Endothelial cell of umbilical vein (primary cell): Measurements from ENCODE around the gene CLIC3. TPM values are rescaled to one million over a fixed set of nuclear protein-coding genes. Genes with fewer than 3 reads are reported as not detected.

Source experiments
- BruUV-seq: library from RNA; stranded (reverse); fragments of 400-500 nt; replicated peaks from 2 replicates; lab custom pipeline; 2021; lab: Mats Ljungman, UMichigan
- CTCF ChIA-PET: fragments of 300-600, 350-600 bp; sonication (Branson Sonifier 250); formaldehyde crosslinking; loops from one replicate; lab custom pipeline; 2021; ENCODE audit warnings: antibody characterized with exemption, inconsistent platforms; lab: Charles Lee
- POLR2A ChIA-PET: fragments of 300-600, 350-600 bp; sonication (Branson Sonifier 250); formaldehyde crosslinking; loops from one replicate; lab custom pipeline; 2021; ENCODE audit warnings: antibody characterized with exemption, inconsistent platforms; lab: Charles Lee
- DNase-seq: peaks from one replicate; pipeline ENCODE4 v3.0.0-alpha.2; 2011; ENCODE audit warnings: low read depth, low spot score
- FAIRE-seq: peaks from 2 replicates; lab custom pipeline; 2011; peaks lifted over from hg19 to GRCh38; lab: Jason Lieb, UNC
- H2AFZ ChIP-seq: 2 replicates; pipeline ENCODE4 v1.6.0; 2012; ENCODE audit warnings: low read depth, low read length, control low read depth, inconsistent platforms
- H3K27ac ChIP-seq: 2 replicates; pipeline ENCODE4 v1.5.1; 2011; ENCODE audit warnings: low read depth, mild to moderate bottlenecking, control low read depth, low read length, moderate library complexity; ENCODE audit not compliant: insufficient read depth
- H3K27me3 ChIP-seq, 2 experiments: 2 replicates each; pipeline versions ENCODE4 v1.6.0 to v1.6.1; 2011; ENCODE audit warnings: low read length in 2 of 2, mixed read lengths in 1 of 2; ENCODE audit not compliant: control insufficient read depth in 2 of 2, insufficient read depth in 2 of 2
- H3K36me3 ChIP-seq, 2 experiments: 2 replicates in 1 of 2; 3 replicates in 1 of 2; pipeline ENCODE4 v1.5.1; 2011; ENCODE audit warnings: low read length in 2 of 2, mild to moderate bottlenecking in 1 of 2, moderate library complexity in 1 of 2; ENCODE audit not compliant: control insufficient read depth in 2 of 2, insufficient read depth in 2 of 2; ENCODE audit errors: extremely low read depth in 1 of 2
- H3K4me1 ChIP-seq: 3 replicates; pipeline ENCODE4 v1.5.1; 2011; ENCODE audit warnings: mild to moderate bottlenecking, low read length; ENCODE audit not compliant: control insufficient read depth, insufficient read depth; ENCODE audit errors: extremely low read depth
- H3K4me2 ChIP-seq: 2 replicates; pipeline ENCODE4 v1.6.1; 2011; ENCODE audit warnings: low read length, control low read depth, mixed read lengths; ENCODE audit not compliant: insufficient read depth
- H3K4me3 ChIP-seq, 3 experiments: fragments of 200-600 bp in 1 of 3; sonication (generic), shearing (Covaris generic) in 1 of 3; replicated peaks in 1 of 3; 2 replicates each; pipeline ENCODE4 v1.5.1; 2011 to 2016; ENCODE audit warnings: control low read depth in 3 of 3, low read length in 3 of 3, mild to moderate bottlenecking in 2 of 3, inconsistent platforms in 1 of 3, low read depth in 1 of 3, moderate library complexity in 1 of 3; ENCODE audit not compliant: insufficient read depth in 1 of 3
- H3K79me2 ChIP-seq: 2 replicates; pipeline ENCODE4 v1.6.0; 2012; ENCODE audit warnings: low read length, inconsistent platforms; ENCODE audit not compliant: control insufficient read depth, insufficient read depth
- H3K9ac ChIP-seq: replicated peaks from 2 replicates; pipeline ENCODE3; 2011; ENCODE audit warnings: low read length, control low read depth; ENCODE audit not compliant: insufficient read depth; ENCODE audit errors: extremely low read depth
- H3K9me1 ChIP-seq: replicated peaks from 3 replicates; pipeline ENCODE4 v1.6.0; 2011; ENCODE audit warnings: mild to moderate bottlenecking, low read length; ENCODE audit not compliant: control insufficient read depth, insufficient read depth; ENCODE audit errors: extremely low read depth
- H3K9me3 ChIP-seq: replicated peaks from 2 replicates; pipeline ENCODE4 v1.5.1; 2012; ENCODE audit warnings: low read length, inconsistent platforms; ENCODE audit not compliant: control insufficient read depth, insufficient read depth
- H4K20me1 ChIP-seq: replicated peaks from 2 replicates; pipeline ENCODE3; 2011; ENCODE audit warnings: mild to moderate bottlenecking, low read length; ENCODE audit not compliant: control insufficient read depth, insufficient read depth; ENCODE audit errors: extremely low read depth
- CTCF ChIP-seq, 2 donors: IDR thresholded peaks; 1 replicate in 1 of 2; 2 replicates in 1 of 2; pipeline ENCODE4 v1.5.1; 2011; ENCODE audit warnings: low read length in 2 of 2, mild to moderate bottlenecking in 2 of 2, moderate library complexity in 2 of 2, control low read depth in 1 of 2, inconsistent platforms in 1 of 2, low read depth in 1 of 2; ENCODE audit not compliant: insufficient read depth in 1 of 2; ENCODE audit errors: extremely low read depth in 1 of 2
- EZH2 ChIP-seq: IDR thresholded peaks from 2 replicates; pipeline ENCODE4 v1.6.1; 2012; ENCODE audit warnings: borderline replicate concordance, low read depth, mild to moderate bottlenecking, moderate library complexity, low read length, inconsistent platforms; ENCODE audit not compliant: severe bottlenecking
- FOS ChIP-seq: IDR thresholded peaks from 2 replicates; pipeline ENCODE4 v1.6.1; 2011; ENCODE audit warnings: mild to moderate bottlenecking, low read length, moderate library complexity, borderline replicate concordance; ENCODE audit not compliant: insufficient read depth
- GATA2 ChIP-seq: IDR thresholded peaks from 2 replicates; pipeline ENCODE4 v1.7.0; 2011; ENCODE audit warnings: low read depth, mild to moderate bottlenecking, moderate library complexity, mixed read lengths, low read length; ENCODE audit not compliant: insufficient read length, insufficient read depth
- JUN ChIP-seq: IDR thresholded peaks from 2 replicates; pipeline ENCODE4 v1.6.1; 2011; ENCODE audit warnings: borderline replicate concordance, low read depth; ENCODE audit not compliant: insufficient read length, insufficient read depth
- MAX ChIP-seq: IDR thresholded peaks from 2 replicates; pipeline ENCODE4 v1.6.1; 2011; ENCODE audit not compliant: insufficient read depth, insufficient read length
- MYC ChIP-seq: IDR thresholded peaks from one replicate; pipeline ENCODE4 v1.6.1; 2011; ENCODE audit warnings: mild to moderate bottlenecking, low read depth, low read length
- POLR2A ChIP-seq: IDR thresholded peaks from 2 replicates; pipeline ENCODE4 v1.6.1; 2012; ENCODE audit warnings: low read depth, mild to moderate bottlenecking, control low read depth, low read length
- POLR2AphosphoS5 ChIP-seq: IDR thresholded peaks from 2 replicates; pipeline ENCODE4 v1.6.1; 2012; ENCODE audit warnings: low read depth, mild to moderate bottlenecking, control low read depth, low read length, moderate library complexity; ENCODE audit not compliant: insufficient read depth
- dilution Hi-C: fragments of 300-500 bp; cut with MboI; formaldehyde crosslinking; loops from one replicate; pipeline ENCODE4 v1.15.0; 2019; ENCODE audit warnings: low sequenced_read_pairs; ENCODE audit not compliant: extremely low pct_ligation_motif_present
- intact Hi-C: fragments of 100-400 bp; cut with micrococcal nuclease; formaldehyde crosslinking; loops from one replicate; pipeline ENCODE4 v1.10.0; 2022
- polyA plus RNA-seq, 4 experiments: library from polyadenylated mRNA; depleted of rRNA in 3 of 4; stranded (reverse) in 3 of 4; unstranded in 1 of 4; fragments of >200 nt; gene quantifications; 2 replicates each; pipeline versions ENCODE4 v1.2.1 to v1.2.3, GENCODE V29; 2011 to 2012; ENCODE audit warnings: missing spikeins in 1 of 4
- total RNA-seq: library from RNA; stranded (reverse); gene quantifications from 2 replicates; pipeline ENCODE4 v1.2.3, GENCODE V29; 2021

Gene CLIC3
- total and polyA plus RNA-seq, 2 donors (not counting 3 experiments of a cell fraction or from before 2014, with no cell fraction given) = 2.3 TPM; not detected in 1

GRCh38 chr9:137017071-137017470, 20.7 kb upstream of the CLIC3 start:
- no TSS peak for BruUV-seq
- Histone ChIP-seq H3K79me2 (no peaks in the 10 kb centered on the region), H3K27me3 (no peaks in the 10 kb centered on the region), H3K4me2 (no peak overlapping the region), H3K36me3 (no peaks in the 10 kb centered on the region), H3K4me1 (no peaks in the 10 kb centered on the region), H3K9ac (no peak overlapping the region), H3K9me1 (no peaks in the 10 kb centered on the region), H3K4me3 (no peak overlapping the region), H2AFZ (no peak overlapping the region), H4K20me1 (no peaks in the 10 kb centered on the region), H3K9me3 (no peaks in the 10 kb centered on the region), H3K27ac (no peak overlapping the region)
- intact Hi-C loops (no loop called here), dilution Hi-C loops (no loop called here)
- no peak for DNase-seq
- ChIA-PET POLR2A (no interaction called here), CTCF (interaction anchor here (1.6 kb wide), 1 partner anchor 12 kb away, joined by 5 read pairs; no protein-coding TSS in a partner anchor)
- no peak for TF ChIP-seq EZH2
- FAIRE-seq = no peak

GRCh38 chr9:137016436-137016835, 20.1 kb upstream of the CLIC3 start:
- FAIRE-seq (no peak), DNase-seq (no peak)
- Histone ChIP-seq H3K27ac (no peak overlapping the region), H3K79me2 (no peaks in the 10 kb centered on the region), H3K9me1 (no peaks in the 10 kb centered on the region), H3K4me1 (no peaks in the 10 kb centered on the region), H2AFZ (no peak overlapping the region), H3K4me2 (no peak overlapping the region), H3K27me3 (no peaks in the 10 kb centered on the region), H4K20me1 (no peaks in the 10 kb centered on the region), H3K9ac (no peak overlapping the region), H3K36me3 (no peaks in the 10 kb centered on the region), H3K9me3 (no peaks in the 10 kb centered on the region), H3K4me3 (no peak overlapping the region)
- no TSS peak for BruUV-seq
- ChIA-PET POLR2A (no interaction called here), CTCF (interaction anchor here (1.6 to 2.0 kb wide), 2 partner anchors 13 kb away, joined by 5 to 10 read pairs; no protein-coding TSS in a partner anchor)
- no peak for TF ChIP-seq POLR2AphosphoS5
- no peak for TF ChIP-seq CTCF (IDR thresholded peaks at IDR 0.05; ENCODE audit: extremely low read depth in 1 of 2, insufficient read depth in 1 of 2, low read depth in 1 of 2, low read length in 2 of 2)
- TF ChIP-seq MYC = no peak
- TF ChIP-seq POLR2A = no peak
- no peak for TF ChIP-seq GATA2
- no peak for TF ChIP-seq JUN
- TF ChIP-seq EZH2 = no peak
- TF ChIP-seq FOS = no peak
- TF ChIP-seq MAX = no peak
- intact Hi-C loops (no loop called here), dilution Hi-C loops (no loop called here)
